Left renal pelvis (tissue), 4 donors: Measurements from ENCODE around the gene LGR5. TPM values are rescaled to one million over a fixed set of nuclear protein-coding genes. Genes with fewer than 3 reads are reported as not detected.

Experiments used
- DNase-seq, 4 donors: peaks; one replicate each; pipeline ENCODE4 v3.0.0-alpha.2; 2013; ENCODE audit warnings: low read depth in 4 of 4, low spot score in 3 of 4
- polyA plus RNA-seq, 4 donors: library from polyadenylated mRNA; unstranded; fragments of 120-200 nt; gene quantifications; one replicate each; pipeline ENCODE4 v1.2.1, GENCODE V29; 2013; ENCODE audit not compliant: insufficient read length in 4 of 4

LGR5 gene, protein sequence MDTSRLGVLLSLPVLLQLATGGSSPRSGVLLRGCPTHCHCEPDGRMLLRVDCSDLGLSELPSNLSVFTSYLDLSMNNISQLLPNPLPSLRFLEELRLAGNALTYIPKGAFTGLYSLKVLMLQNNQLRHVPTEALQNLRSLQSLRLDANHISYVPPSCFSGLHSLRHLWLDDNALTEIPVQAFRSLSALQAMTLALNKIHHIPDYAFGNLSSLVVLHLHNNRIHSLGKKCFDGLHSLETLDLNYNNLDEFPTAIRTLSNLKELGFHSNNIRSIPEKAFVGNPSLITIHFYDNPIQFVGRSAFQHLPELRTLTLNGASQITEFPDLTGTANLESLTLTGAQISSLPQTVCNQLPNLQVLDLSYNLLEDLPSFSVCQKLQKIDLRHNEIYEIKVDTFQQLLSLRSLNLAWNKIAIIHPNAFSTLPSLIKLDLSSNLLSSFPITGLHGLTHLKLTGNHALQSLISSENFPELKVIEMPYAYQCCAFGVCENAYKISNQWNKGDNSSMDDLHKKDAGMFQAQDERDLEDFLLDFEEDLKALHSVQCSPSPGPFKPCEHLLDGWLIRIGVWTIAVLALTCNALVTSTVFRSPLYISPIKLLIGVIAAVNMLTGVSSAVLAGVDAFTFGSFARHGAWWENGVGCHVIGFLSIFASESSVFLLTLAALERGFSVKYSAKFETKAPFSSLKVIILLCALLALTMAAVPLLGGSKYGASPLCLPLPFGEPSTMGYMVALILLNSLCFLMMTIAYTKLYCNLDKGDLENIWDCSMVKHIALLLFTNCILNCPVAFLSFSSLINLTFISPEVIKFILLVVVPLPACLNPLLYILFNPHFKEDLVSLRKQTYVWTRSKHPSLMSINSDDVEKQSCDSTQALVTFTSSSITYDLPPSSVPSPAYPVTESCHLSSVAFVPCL
- polyA plus RNA-seq = 10 to 100 TPM in 3 of 4 donors, 1 to 10 TPM in 1; 5.1 to 21.9 (median 18.3) TPM

DNA sequence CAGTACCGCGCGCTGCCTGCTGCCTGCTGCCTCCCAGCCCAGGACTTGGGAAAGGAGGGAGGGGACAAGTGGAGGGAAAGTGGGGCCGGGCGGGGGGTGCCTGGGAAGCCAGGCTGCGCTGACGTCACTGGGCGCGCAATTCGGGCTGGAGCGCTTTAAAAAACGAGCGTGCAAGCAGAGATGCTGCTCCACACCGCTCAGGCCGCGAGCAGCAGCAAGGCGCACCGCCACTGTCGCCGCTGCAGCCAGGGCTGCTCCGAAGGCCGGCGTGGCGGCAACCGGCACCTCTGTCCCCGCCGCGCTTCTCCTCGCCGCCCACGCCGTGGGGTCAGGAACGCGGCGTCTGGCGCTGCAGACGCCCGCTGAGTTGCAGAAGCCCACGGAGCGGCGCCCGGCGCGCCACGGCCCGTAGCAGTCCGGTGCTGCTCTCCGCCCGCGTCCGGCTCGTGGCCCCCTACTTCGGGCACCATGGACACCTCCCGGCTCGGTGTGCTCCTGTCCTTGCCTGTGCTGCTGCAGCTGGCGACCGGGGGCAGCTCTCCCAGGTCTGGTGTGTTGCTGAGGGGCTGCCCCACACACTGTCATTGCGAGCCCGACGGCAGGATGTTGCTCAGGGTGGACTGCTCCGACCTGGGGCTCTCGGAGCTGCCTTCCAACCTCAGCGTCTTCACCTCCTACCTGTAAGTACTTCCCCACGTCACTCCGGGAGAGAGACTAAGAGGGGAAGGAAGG is at the start of gene LGR5:
Gene LGR5 (plus strand): TSS at position 186 of the 732 bp plus-strand sequence. CDS start 283 bp downstream, at position 469.
- DNase-seq = no peak

DNA sequence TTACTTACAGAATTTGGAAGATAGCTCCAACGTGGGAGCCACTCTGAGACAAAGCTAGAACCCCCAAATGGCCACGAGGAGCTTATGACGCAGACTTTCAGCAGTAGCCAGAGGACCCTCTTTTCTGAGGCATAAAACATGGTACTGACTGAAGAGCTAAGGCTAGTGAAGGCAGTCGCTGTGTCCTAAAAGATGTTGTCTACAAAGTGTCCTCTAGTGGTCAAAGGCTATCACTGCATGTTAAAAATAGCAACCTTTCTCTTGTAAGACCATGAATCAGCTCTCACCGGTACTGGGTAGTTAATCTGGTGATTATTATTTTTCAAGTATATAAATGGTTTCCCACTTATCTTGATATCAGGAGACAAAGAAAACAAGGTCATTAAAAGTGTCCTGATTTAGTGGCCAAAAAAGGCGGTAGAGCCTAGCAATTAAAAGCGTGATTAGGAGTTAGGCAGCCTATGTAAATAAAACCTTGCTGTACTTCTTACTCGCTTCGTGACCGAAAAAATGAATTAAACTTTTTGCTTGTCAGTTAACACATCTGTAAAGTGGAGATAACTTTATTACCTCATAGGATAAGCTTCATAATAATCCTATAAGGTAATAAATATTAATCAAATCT is 47.0 kb upstream of the LGR5 start:
- peak; percentile 38 to 48 (median 40) for DNase-seq

DNA sequence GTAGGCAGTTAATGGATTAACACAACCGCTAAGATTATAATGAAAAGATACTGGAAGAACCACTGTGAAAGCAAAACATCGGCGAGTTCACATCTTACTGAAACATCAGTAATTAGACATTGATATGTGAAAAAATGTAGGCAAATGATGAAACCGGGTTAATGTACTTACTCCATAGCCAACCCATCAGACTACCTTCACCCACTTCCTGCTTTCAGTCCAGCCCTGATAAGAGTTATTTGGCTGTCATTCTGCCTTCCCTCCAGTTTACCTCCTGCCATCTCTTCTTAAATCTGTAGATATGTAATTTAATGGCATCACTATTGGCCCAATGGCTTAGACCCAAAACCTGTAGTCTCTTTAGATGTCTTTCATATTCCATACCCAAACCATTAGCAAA is 46.0 kb upstream of the LGR5 start:
- no peak for DNase-seq

DNA sequence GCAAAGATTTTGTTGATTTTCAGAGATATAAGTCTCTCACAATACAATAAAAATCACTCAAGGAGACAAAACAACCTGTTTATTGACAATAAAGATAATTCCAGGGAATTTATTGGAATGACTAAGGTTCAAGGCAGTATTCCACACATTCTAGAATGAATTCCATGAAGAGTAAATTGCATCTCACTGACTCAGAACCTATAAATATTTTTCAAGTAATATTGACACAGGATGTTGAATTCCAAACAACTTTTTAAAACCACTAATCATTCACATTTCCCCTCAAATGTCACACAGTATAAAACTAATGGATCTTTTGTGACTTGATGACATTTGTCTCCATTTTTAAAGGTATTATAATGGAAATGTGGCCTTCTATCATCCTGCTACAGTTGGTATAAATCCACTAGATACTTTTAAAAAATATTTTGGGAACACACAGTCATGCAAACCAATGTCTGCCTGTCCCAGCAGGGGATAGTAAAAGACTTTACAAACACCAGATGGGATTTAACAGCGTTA is 42.1 kb upstream of the LGR5 start:
- no peak for DNase-seq

DNA sequence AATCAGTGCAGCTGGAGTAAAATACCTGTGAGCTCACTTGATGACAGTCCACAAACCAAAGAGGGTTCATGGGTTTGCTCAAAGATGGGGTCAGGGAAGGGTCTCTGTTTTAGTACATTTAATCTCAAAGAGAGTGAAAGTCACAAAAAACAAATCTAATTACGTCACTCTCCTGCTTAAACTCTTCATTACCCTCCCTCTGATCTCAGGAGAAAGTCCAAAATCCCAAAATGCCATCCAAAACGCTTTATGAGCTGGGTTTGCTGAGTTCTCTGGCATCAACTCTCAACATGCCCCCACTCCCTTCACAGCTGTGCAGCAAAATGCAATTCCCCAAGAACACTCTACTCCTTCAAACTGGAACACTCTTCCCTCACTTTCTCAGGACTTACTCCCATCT is 40.4 kb upstream of the LGR5 start:
- DNase-seq = no peak

DNA sequence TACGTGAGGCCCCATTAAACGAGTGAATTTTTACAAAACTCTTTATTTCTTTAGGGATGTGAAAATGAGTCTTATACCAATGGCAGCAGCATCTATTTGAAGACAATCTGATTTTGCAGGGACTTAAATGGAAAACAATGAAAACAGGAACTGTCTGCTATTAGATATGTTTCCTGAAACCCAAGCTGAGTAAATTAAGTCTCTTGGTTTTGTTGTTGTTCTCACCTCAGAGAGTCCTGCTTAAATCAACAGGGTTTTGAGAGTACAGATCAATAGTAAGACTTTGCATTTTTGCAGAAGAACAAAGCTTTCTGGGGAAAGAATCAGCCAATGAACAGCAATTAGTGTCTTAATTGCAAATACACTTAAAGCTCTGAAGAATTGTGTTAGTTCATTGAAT is 39.1 kb upstream of the LGR5 start:
- no peak for DNase-seq

DNA sequence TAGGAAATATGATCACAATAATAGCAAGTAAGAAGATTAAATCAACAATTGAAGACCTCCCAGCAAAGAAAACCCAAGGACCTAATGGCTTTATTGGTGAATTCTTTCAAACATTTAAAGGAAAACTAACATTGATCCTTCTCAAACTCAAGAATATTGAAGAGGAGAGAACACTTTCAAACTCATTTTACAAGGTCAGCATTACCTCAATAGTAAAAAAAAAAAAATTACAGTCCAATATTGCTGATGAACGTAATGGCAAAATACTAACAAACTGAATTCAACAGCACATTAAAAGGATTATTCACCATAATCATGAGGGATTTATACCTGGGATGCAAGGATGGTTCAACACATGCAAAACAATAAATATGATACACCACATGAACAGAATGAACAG is 33.7 kb upstream of the LGR5 start:
- DNase-seq = no peak

DNA sequence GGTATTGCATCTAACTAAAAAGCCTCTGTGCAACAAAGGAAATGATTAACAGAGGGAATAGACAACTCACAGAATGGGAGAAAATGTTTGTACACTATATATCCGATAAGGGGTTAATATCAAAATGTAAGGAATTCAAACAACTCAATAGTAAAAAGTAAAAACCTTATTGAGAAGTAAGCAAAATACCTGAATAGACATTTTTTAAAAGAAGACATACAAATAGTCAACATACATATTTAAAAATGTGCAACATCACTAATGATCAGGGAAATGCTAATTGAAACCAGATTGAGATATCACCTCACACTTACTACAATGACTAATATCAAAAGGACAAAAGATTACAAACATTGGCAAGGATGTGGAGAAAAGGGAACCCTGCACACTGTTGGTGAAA is 31.9 kb upstream of the LGR5 start:
- no peak for DNase-seq

DNA sequence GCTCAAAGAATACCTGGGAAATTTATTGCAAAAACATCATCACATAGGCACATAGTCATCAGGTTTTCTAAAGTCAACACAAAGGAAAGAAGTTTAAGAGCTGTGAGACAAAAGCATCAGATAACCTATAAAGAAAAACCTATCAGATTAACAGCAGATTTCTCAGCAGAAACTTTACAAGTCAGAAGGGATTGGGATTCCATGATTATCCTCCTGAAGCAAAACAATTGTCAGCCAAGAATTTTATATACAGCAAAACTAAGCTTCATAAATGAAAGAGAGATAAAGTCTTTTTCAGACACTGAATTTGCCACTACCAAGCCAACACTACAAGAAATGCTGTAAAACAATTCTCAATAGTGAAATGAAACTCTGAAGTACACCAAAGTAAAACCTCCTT is 28.8 kb upstream of the LGR5 start:
- DNase-seq = no peak

DNA sequence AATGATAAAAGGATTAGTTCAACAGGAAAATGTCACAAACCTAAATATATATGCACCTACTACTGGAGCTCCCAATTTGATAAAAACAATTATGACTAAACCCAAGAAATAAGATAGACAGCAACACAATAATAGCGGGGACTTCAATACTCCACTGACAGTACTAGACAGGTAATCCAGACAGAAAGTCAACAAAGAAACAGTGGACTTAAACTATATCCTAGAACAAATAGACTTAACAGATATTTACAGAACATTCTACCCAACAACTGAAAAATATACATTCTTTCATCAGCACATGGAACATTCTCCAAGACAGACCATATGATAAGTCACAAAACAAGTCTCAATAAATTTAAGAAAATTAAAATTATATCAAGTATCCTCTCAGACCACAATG is 28.0 kb upstream of the LGR5 start:
- no peak for DNase-seq

DNA sequence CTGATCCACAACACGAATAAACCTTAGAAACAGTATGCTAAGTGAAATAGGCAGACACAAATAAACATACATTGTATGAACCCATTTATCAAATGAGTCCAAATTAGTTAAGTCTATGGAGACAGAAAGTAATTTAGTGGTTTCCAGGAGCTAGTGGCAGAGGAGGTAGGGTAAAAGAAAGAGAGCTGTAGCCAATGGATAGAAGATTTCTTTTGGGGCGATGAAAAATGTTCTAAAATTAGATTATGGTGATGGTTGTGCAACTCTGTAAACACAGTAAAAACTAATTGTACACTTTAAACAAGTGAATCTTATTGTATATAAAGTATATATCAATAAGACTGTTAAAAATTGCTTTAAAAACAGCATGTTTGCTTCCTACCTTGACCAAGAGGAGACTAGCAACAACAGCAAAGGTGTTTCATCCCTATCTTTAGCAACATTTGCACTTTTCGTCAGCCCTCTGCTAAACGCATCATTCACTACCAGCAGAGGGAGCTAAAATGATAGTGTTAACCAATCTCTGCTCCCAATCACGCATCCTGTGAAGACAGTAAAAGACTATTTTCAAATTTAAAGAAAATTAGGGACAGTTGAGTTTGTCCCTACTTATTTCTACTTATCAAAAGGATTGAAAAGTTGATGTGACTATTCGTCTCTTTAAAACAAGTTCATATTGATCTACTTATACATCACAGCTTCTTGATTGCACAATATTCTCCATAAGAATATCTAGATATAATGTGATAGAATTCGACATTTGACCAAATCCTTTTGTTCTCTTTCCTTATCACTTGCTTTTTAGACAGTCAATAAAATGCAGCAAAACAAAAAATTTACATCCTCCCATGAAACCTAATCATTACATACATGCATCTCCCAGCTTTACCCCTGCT is 24.0 kb upstream of the LGR5 start:
- peak in 2 of 4 donors; percentile 24 to 39 for DNase-seq

DNA sequence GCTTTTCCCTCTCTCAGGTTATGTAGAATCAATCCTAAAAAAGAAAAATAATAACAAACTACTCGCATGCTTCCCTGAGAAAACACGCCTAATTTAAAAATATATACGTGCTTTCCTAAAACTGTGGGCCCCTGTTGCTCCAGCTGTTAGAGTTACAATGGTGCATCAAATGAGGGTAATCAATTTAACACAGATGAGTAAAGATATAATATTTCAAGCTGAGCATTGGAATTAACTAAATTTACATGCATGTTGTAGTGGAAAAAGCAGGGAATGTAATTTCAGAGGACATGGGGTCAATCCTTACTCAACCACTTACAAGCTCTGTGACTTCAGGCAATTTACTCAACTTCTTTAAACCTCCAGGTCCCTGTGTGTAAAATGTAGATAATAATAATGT is 22.4 kb upstream of the LGR5 start:
- no peak for DNase-seq

DNA sequence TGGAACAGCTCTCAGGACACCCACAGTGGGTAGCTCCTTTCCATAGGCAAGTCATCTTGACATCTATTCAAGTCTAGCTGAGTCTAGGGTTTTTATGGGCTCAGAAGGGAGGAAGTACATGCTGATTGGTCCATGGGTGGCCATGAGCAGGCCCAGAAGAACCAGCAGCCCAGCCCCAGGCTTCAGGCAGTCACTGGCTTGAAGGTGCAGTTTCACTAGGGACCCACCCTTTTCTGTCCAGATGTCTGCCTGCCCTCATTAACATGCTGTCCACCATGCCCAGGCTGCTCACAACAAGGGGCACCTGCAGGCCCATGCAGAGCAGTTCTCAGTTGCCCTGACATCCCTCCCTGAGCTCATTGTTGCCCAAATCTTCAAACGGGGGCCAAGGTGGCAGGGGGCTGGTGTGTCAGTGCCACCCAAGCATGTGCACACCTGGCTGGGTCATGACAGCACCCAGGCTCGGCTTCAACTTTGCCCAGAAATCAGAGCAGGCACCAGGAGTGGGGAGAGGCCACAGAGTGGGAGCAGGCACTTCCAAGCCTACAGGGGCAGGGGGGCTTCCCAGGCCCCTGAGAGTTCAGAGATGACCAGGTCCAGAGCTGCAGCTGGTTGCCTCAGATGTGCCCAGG is 18.7 kb upstream of the LGR5 start:
- DNase-seq = no peak

DNA sequence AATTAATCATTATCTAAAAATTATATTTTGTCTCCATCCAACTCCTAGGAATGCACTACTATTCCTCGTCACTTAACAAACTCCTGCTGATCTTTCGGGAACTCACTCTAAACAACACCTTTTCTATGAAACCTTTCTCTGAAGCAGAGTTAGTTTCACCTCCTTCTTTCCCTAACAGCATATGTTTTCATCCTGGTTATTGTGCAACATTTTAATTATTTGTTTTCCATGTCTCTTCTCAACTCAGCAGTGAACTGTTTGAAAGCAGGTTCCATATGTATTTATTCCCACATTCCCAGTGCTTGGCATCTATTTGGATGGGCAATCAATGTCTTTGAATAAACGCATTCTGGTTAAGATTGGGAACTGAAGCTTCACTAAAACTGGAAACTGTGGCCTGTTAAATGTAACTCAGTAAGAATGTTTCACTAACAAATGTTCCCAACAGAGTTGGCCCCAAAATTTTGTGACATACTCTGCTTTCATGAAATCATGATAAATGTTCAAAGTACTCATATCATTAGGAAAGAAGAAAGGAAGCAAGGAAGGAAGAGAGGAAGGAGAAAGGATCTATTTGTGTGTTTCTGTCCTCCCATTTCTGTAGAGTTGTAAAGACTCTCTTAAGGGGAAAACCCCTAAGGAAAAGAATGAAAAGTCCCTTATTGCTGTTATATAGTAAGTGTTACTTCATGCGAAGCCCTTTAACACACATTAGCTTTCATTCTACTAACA is 13.9 kb upstream of the LGR5 start:
- no peak for DNase-seq

DNA sequence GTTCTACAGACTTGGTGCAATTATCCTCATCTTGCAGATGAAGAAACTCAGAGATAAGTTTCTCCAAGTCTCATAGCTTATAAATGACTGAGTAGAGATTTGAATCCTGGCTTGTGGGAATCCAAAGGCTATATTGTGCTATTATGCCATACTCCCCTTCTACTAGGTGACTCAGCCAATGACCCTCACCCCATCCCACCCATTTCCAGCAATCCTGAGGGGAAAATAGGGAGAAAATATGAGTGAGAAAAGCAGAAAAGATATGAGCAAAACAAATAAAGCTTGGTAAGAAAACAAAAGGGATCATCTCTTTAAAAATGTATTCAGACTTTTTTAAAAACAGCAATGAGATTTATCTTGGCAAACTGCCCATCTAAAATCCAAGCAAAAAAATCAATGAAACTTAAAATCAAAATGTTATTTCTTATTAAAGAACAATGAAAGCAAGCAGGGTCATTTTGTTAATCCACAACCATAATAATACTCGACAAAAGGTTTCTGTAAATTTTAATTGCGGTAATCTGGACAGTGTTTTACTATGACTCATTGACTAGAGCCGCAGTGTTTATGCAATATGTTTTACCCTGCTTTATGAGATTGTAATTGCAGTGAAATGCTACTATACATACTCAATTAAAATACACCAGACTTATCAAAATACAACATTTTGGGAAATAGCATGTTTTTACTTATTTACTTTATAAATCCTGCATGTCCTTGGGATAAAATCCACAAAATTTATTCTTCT is 13.1 kb upstream of the LGR5 start:
- DNase-seq = no peak

DNA sequence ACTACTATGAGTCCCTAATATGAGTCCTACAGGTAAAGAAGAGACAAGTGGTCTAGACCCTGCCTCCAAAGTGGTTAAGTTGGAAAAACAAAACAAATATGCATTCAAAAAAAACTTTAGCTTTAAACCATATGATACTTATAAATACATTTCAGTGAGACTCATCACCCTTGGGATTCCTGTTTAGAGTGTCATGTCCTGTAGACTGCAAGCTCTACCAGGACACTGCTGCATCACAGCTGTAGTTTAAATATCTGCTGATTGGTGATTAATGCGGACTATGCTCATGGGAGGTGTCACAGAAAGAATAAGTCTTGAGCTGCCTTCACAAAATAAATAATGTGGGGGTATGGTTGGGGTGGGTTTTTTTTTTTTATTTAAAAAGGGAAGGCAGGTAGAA is 8.8 kb upstream of the LGR5 start:
- DNase-seq = no peak

DNA sequence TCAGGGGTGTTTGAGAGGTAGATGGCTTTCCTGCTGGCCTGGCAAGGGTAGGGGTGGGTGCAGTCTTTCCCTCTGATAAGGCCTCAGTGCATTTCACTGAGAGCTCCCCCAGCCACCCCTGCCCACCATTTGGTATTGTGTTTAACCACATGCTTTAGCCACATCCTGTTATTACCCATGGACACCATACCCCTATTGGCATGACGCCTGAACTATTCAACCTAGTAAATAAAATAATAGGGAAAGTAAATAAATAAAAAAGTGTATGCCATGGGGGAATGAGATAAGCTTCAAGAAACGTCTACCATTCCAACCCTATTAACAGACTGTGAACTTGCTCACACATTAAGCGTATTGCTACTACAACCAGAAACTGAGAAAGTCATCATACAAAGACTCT is 7.6 kb upstream of the LGR5 start:
- DNase-seq = no peak
